Neuronal stem cell (in vitro differentiated cells): ENCODE results near the gene TMX3.

Source experiments
- DNase-seq: peaks from one replicate; pipeline ENCODE4 v3.0.0-alpha.2; 2013; ENCODE audit warnings: low spot score
- H2AFZ ChIP-seq: one replicate; pipeline ENCODE4 v1.6.1; 2013; ENCODE audit warnings: mild to moderate bottlenecking, low read length, inconsistent platforms
- H2AK5ac ChIP-seq: 2 replicates; pipeline ENCODE4 v1.6.1; 2013; ENCODE audit warnings: low read depth, mild to moderate bottlenecking, inconsistent platforms, low read length, moderate library complexity, mixed read lengths
- H2BK120ac ChIP-seq: 2 replicates; pipeline ENCODE4 v1.6.1; 2013; ENCODE audit warnings: low read depth, mild to moderate bottlenecking, inconsistent platforms, low read length, moderate library complexity, mixed read lengths
- H2BK12ac ChIP-seq: one replicate; pipeline ENCODE4 v1.6.1; 2013; ENCODE audit warnings: low read length, inconsistent platforms
- H2BK15ac ChIP-seq: 2 replicates; pipeline ENCODE4 v1.6.1; 2013; ENCODE audit warnings: mild to moderate bottlenecking, low read length, inconsistent platforms, mixed read lengths
- H2BK5ac ChIP-seq: one replicate; pipeline ENCODE4 v1.6.1; 2013; ENCODE audit warnings: inconsistent platforms, mild to moderate bottlenecking, low read length, moderate library complexity
- H3K14ac ChIP-seq: one replicate; pipeline ENCODE4 v1.6.1; 2013; ENCODE audit warnings: low read length, inconsistent platforms
- H3K18ac ChIP-seq: 2 replicates; pipeline ENCODE4 v1.6.1; 2013; ENCODE audit warnings: low read length, inconsistent platforms
- H3K23ac ChIP-seq: 2 replicates; pipeline ENCODE4 v1.6.1; 2013; ENCODE audit warnings: low read depth, mild to moderate bottlenecking, mixed read lengths, low read length, inconsistent platforms; ENCODE audit not compliant: poor library complexity
- H3K27ac ChIP-seq: replicated peaks from 3 replicates; pipeline ENCODE4 v1.5.1; 2013; ENCODE audit warnings: low read length, inconsistent platforms
- H3K27me3 ChIP-seq, 3 experiments: 2 replicates each; pipeline ENCODE4 v1.6.1; 2013; ENCODE audit warnings: low read length in 3 of 3, mild to moderate bottlenecking in 2 of 3, inconsistent platforms in 1 of 3, low read depth in 1 of 3, mixed read lengths in 1 of 3, moderate library complexity in 1 of 3; ENCODE audit not compliant: control insufficient read depth in 3 of 3, insufficient read depth in 3 of 3
- H3K36me3 ChIP-seq, 2 donors: replicated peaks in 1 of 2; 2 replicates each; pipeline ENCODE4 v1.6.1; 2013; ENCODE audit warnings: low read length in 2 of 2; ENCODE audit not compliant: control insufficient read depth in 2 of 2, insufficient read depth in 2 of 2
- H3K4ac ChIP-seq: 2 replicates; pipeline ENCODE4 v1.6.1; 2013; ENCODE audit warnings: inconsistent platforms, mild to moderate bottlenecking, low read length, moderate library complexity
- H3K4me1 ChIP-seq, 2 donors: 1 replicate in 1 of 2; 2 replicates in 1 of 2; pipeline ENCODE4 v1.6.1; 2013; ENCODE audit warnings: low read length in 2 of 2, low read depth in 1 of 2; ENCODE audit not compliant: control insufficient read depth in 2 of 2, insufficient read depth in 1 of 2
- H3K4me2 ChIP-seq: one replicate; pipeline ENCODE4 v1.6.1; 2013; ENCODE audit warnings: mild to moderate bottlenecking, low read length, inconsistent platforms; ENCODE audit not compliant: insufficient read depth, poor library complexity, severe bottlenecking
- H3K4me3 ChIP-seq, 2 donors: 2 replicates each; pipeline ENCODE4 v1.5.1; 2013; ENCODE audit warnings: low read length in 2 of 2, mild to moderate bottlenecking in 2 of 2, inconsistent platforms in 1 of 2, moderate library complexity in 1 of 2
- H3K79me1 ChIP-seq: one replicate; pipeline ENCODE4 v1.6.1; 2013; ENCODE audit warnings: low read depth, mild to moderate bottlenecking, inconsistent platforms, low read length, moderate library complexity
- H3K9ac ChIP-seq: one replicate; pipeline ENCODE4 v1.6.1; 2013; ENCODE audit warnings: mild to moderate bottlenecking, low read depth, low read length, inconsistent platforms; ENCODE audit not compliant: poor library complexity
- H3K9me3 ChIP-seq, 2 donors: replicated peaks in 1 of 2; 2 replicates each; pipeline versions ENCODE3 to v1.6.1; 2013; ENCODE audit warnings: low read length in 2 of 2, mild to moderate bottlenecking in 2 of 2, inconsistent platforms in 1 of 2, low read depth in 1 of 2, mixed read lengths in 1 of 2, moderate library complexity in 1 of 2; ENCODE audit not compliant: control insufficient read depth in 2 of 2, insufficient read depth in 1 of 2
- H4K8ac ChIP-seq: one replicate; pipeline ENCODE4 v1.6.1; 2013; ENCODE audit warnings: low read depth, mild to moderate bottlenecking, inconsistent platforms, low read length, moderate library complexity
- H4K91ac ChIP-seq: one replicate; pipeline ENCODE4 v1.6.1; 2013; ENCODE audit warnings: low read length, low read depth, mild to moderate bottlenecking, inconsistent platforms; ENCODE audit not compliant: poor library complexity
- WGBS, 2 donors: extraction: QIAGEN DNeasy Blood & Tissue Kit; methylation state at CpG; one replicate each; pipeline ENCODE4 v1.1.7; 2013; ENCODE audit warnings: missing lambda C conversion rate in 2 of 2, mixed read lengths in 1 of 2; ENCODE audit not compliant: insufficient read length in 2 of 2, insufficient replicate concordance in 1 of 2; ENCODE audit errors: extremely low coverage in 2 of 2; 5-methylcytosine and 5-hydroxymethylcytosine counted together

Gene TMX3

GRCh38 chr18:68738564-68738963 is 23.7 kb upstream of the TMX3 start:
- no peak for DNase-seq
- Histone ChIP-seq H3K4ac (no peak overlapping the region), H2BK5ac (no peak overlapping the region), H3K14ac (no peak overlapping the region), H3K23ac (no peak overlapping the region), H3K9me3 (no peaks in the 10 kb centered on the region), H4K8ac (no peak overlapping the region), H3K4me1 (no peaks in the 10 kb centered on the region), H3K79me1 (no peaks in the 10 kb centered on the region), H3K36me3 (no peaks in the 10 kb centered on the region), H2AK5ac (no peak overlapping the region), H2BK120ac (no peak overlapping the region), H4K91ac (no peak overlapping the region), H3K9ac (no peak overlapping the region), H3K18ac (no peak overlapping the region), H2BK12ac (no peak overlapping the region), H3K4me2 (no peak overlapping the region), H3K27ac (no peak overlapping the region), H3K27me3 (no peaks in the 10 kb centered on the region), H2AFZ (no peak overlapping the region), H3K4me3 (no peak overlapping the region), H2BK15ac (no peak overlapping the region)
- WGBS, 2 donors = no CpG with 5 or more reads among the region's 5 CpGs

- H3K4me3 ChIP-seq = no peak overlapping the region
- H3K4me1 ChIP-seq = no peaks in the 10 kb centered on the region
- H3K79me1 ChIP-seq = no peaks in the 10 kb centered on the region
- H4K91ac ChIP-seq = no peak overlapping the region
- no peaks in the 10 kb centered on the region for H3K36me3 ChIP-seq
- H3K27me3 ChIP-seq = no peaks in the 10 kb centered on the region
- H3K9ac ChIP-seq = no peak overlapping the region
- H2BK5ac ChIP-seq = no peak overlapping the region
- no peak overlapping the region for H2AFZ ChIP-seq
- no peak overlapping the region for H2BK15ac ChIP-seq
- WGBS, 2 donors = no CpG with 5 or more reads among the region's 3 CpGs
- no peak overlapping the region for H4K8ac ChIP-seq
- no peak overlapping the region for H3K27ac ChIP-seq
- no peak overlapping the region for H2BK120ac ChIP-seq
- no peak overlapping the region for H3K4me2 ChIP-seq
- no peak overlapping the region for H3K4ac ChIP-seq
- no peak overlapping the region for H2AK5ac ChIP-seq
- H3K14ac ChIP-seq = no peak overlapping the region
- peak; percentile 35 for DNase-seq
- H3K18ac ChIP-seq = no peak overlapping the region
- H3K9me3 ChIP-seq = no peaks in the 10 kb centered on the region
- no peak overlapping the region for H2BK12ac ChIP-seq
- H3K23ac ChIP-seq = no peak overlapping the region
Observed at GRCh38 chr18:68735483-68736343, 20.8 kb upstream of the TMX3 start.

- Histone ChIP-seq H3K4me3 (no peak overlapping the region), H3K9ac (no peak overlapping the region), H3K9me3 (no peaks in the 10 kb centered on the region), H2AK5ac (no peak overlapping the region), H3K27ac (no peak overlapping the region), H4K91ac (no peak overlapping the region), H2BK120ac (no peak overlapping the region), H2BK15ac (no peak overlapping the region), H3K36me3 (no peaks in the 10 kb centered on the region), H2AFZ (no peak overlapping the region), H4K8ac (no peak overlapping the region), H3K4me2 (no peak overlapping the region), H3K14ac (no peak overlapping the region), H2BK5ac (no peak overlapping the region), H3K18ac (no peak overlapping the region), H3K4me1 (no peaks in the 10 kb centered on the region), H3K79me1 (no peaks in the 10 kb centered on the region), H3K23ac (no peak overlapping the region), H3K27me3 (no peaks in the 10 kb centered on the region), H3K4ac (no peak overlapping the region), H2BK12ac (no peak overlapping the region)
- DNase-seq = no peak
- no CpG with 5 or more reads among the region's 5 CpGs for WGBS, 2 donors
Observed at GRCh38 chr18:68734308-68734707, 19.4 kb upstream of the TMX3 start.

DNA sequence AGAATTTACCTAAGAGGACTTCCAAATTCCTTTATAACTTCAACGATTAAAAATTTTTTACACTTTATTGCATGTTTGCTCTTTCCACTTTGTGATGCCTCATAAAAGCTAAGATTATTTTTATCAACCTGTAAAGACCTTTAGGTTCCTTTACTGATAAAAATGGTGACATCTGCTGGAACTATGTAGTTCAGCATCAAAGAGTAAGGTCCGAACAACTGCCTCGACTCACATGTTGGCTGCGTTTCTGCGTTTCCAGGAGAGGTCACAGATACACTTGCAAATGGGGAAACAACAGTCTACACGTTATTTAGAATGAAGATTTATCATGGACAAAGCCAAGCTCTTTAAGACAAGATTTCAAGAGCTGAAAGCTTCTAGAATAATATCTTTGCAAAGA is 18.8 kb upstream of the TMX3 start:
- Histone ChIP-seq H3K23ac (no peak overlapping the region), H2BK120ac (no peak overlapping the region), H3K27me3 (no peaks in the 10 kb centered on the region), H2AFZ (no peak overlapping the region), H3K36me3 (no peaks in the 10 kb centered on the region), H4K91ac (no peak overlapping the region), H3K79me1 (no peaks in the 10 kb centered on the region), H3K27ac (no peak overlapping the region), H3K9ac (no peak overlapping the region), H2BK5ac (no peak overlapping the region), H2AK5ac (no peak overlapping the region), H3K14ac (no peak overlapping the region), H2BK15ac (no peak overlapping the region), H3K4me1 (no peaks in the 10 kb centered on the region), H3K18ac (no peak overlapping the region), H3K4ac (no peak overlapping the region), H2BK12ac (no peak overlapping the region), H3K4me2 (no peak overlapping the region), H3K9me3 (no peaks in the 10 kb centered on the region), H4K8ac (no peak overlapping the region), H3K4me3 (no peak overlapping the region)
- no CpG with 5 or more reads among the region's 6 CpGs for WGBS, 2 donors
- DNase-seq = no peak
